Cortex of kidney (tissue), 1 donor: Measurements from ENCODE around the gene NDC1.
"Not testable (repeated sequence)": the region's sequence is repeated elsewhere in the genome, so short reads cannot be mapped to it uniquely, and the experiment has no call there.

Experiments used
- DNase-seq: peaks from one replicate; lab custom pipeline; 2025; lab: John Stamatoyannopoulos, UW

The NDC1 gene

GRCh38 chr1:53837924-53838653, at the start of gene NDC1:
Gene NDC1, minus strand, starts transcription at chr1:53838296. Its CDS starts 35 bp downstream, at chr1:53838261.
- peak; percentile 77 for DNase-seq

- DNase-seq: not testable (repeated sequence)
Measured at GRCh38 chr1:53883600-53883999, 45.5 kb upstream of the NDC1 start.

- not testable (repeated sequence) for DNase-seq
Measured at GRCh38 chr1:53881853-53882252, 43.8 kb upstream of the NDC1 start.

GRCh38 chr1:53878492-53879105, 40.5 kb upstream of the NDC1 start:
- no peak for DNase-seq

GRCh38 chr1:53875150-53875549, 37.1 kb upstream of the NDC1 start:
- not testable (repeated sequence) for DNase-seq

GRCh38 chr1:53871773-53872484, 33.8 kb upstream of the NDC1 start:
- no peak for DNase-seq

GRCh38 chr1:53871221-53871620, 33.1 kb upstream of the NDC1 start:
- DNase-seq: no peak

GRCh38 chr1:53869454-53870117, 31.5 kb upstream of the NDC1 start:
- no peak for DNase-seq

- DNase-seq: no peak
Measured at GRCh38 chr1:53868565-53868964, 30.5 kb upstream of the NDC1 start.

- no peak for DNase-seq
Measured at GRCh38 chr1:53862507-53862906, 24.4 kb upstream of the NDC1 start.

GRCh38 chr1:53860967-53861411, 22.9 kb upstream of the NDC1 start:
- no peak for DNase-seq

- no peak for DNase-seq
Measured at GRCh38 chr1:53851571-53852285, 13.6 kb upstream of the NDC1 start.

GRCh38 chr1:53850082-53850673, 12.1 kb upstream of the NDC1 start:
- no peak for DNase-seq

GRCh38 chr1:53847980-53848379, 9.9 kb upstream of the NDC1 start:
- no peak for DNase-seq

- no peak for DNase-seq
Measured at GRCh38 chr1:53842347-53842746, 4.3 kb upstream of the NDC1 start.

- DNase-seq: no peak
Measured at GRCh38 chr1:53838654-53838974, 518 bp upstream of the NDC1 start.

- DNase-seq: no peak
Measured at GRCh38 chr1:53837646-53837923, 511 bp downstream of the NDC1 start.

- DNase-seq: no peak
Measured at GRCh38 chr1:53835491-53835890, 2.6 kb downstream of the NDC1 start.

- DNase-seq: no peak
Measured at GRCh38 chr1:53834776-53835175, 3.3 kb downstream of the NDC1 start.

GRCh38 chr1:53833393-53833792, 4.7 kb downstream of the NDC1 start:
- DNase-seq: no peak

GRCh38 chr1:53826367-53826766, 11.7 kb downstream of the NDC1 start:
- DNase-seq: no peak

GRCh38 chr1:53825306-53825705, 12.8 kb downstream of the NDC1 start:
- DNase-seq: no peak
